HEK293 (cell line): Measurements from ENCODE around the gene TMEM134.
A peak's percentile ranks its signal among the peaks of the same experiment; 100 is the strongest.

Experiments
- CTCF ChIA-PET: fragments of 350-600 bp; formaldehyde crosslinking; extraction: SDS; loops from one replicate; lab custom pipeline; 2021; ENCODE audit warnings: antibody characterized with exemption; lab: Yijun Ruan, JAX
- POLR2A ChIA-PET: fragments of 300-600 bp; formaldehyde crosslinking; extraction: SDS; loops from one replicate; lab custom pipeline; 2020; ENCODE audit warnings: antibody characterized with exemption, inconsistent platforms; lab: Yijun Ruan, JAX
- H3K27ac ChIP-seq: fragments of 200-500 bp; sonication (Bioruptor generic); 2 replicates; pipeline ENCODE4 v1.5.1; 2014; ENCODE audit warnings: low read depth, low read length, control low read depth, inconsistent platforms; ENCODE audit errors: extremely low read depth
- H3K36me3 ChIP-seq, 2 experiments: fragments of 200-500 bp in 1 of 2; sonication (Bioruptor generic) in 1 of 2; 1 replicate in 1 of 2; 2 replicates in 1 of 2; pipeline ENCODE4 v1.5.1; 2014 to 2017; ENCODE audit warnings: inconsistent platforms in 2 of 2, low read length in 2 of 2; ENCODE audit not compliant: control insufficient read depth in 2 of 2, insufficient read depth in 1 of 2
- H3K4me1 ChIP-seq: fragments of 200-500 bp; sonication (Bioruptor generic); 2 replicates; pipeline ENCODE4 v1.5.1; 2014; ENCODE audit warnings: mild to moderate bottlenecking, low read length, inconsistent platforms; ENCODE audit not compliant: control insufficient read depth, insufficient read depth
- H3K4me3 ChIP-seq: 2 replicates; pipeline ENCODE4 v1.5.1; 2011; ENCODE audit warnings: low read depth, mild to moderate bottlenecking, control low read depth, low read length, moderate library complexity
- H3K9me3 ChIP-seq: fragments of 200-500 bp; sonication (Bioruptor generic); 2 replicates; pipeline ENCODE4 v1.5.1; 2014; ENCODE audit warnings: low read depth, low read length, inconsistent platforms; ENCODE audit not compliant: control insufficient read depth, insufficient read depth
- GFI1B ChIP-seq: fragments of 450-650 bp; formaldehyde crosslinking; IDR thresholded peaks from 2 replicates; pipeline ENCODE4 v1.5.1; 2016; ENCODE audit warnings: missing biosample characterization, missing genetic modification characterization
- GLI4 ChIP-seq: fragments of 450-650 bp; formaldehyde crosslinking; IDR thresholded peaks from 2 replicates; pipeline ENCODE4 v1.5.1; 2016; ENCODE audit warnings: missing biosample characterization, missing genetic modification characterization
- KLF1 ChIP-seq: fragments of 450-650 bp; formaldehyde crosslinking; IDR thresholded peaks from 2 replicates; pipeline ENCODE4 v1.5.1; 2016; ENCODE audit warnings: missing biosample characterization, missing genetic modification characterization
- KLF10 ChIP-seq: fragments of 450-650 bp; IDR thresholded peaks from 2 replicates; pipeline ENCODE4 v1.5.1; 2018; ENCODE audit warnings: missing biosample characterization, mild to moderate bottlenecking, missing genetic modification characterization
- MYNN ChIP-seq: fragments of 450-650 bp; formaldehyde crosslinking; IDR thresholded peaks from 2 replicates; pipeline ENCODE4 v1.5.1; 2016; ENCODE audit warnings: missing biosample characterization, missing genetic modification characterization, borderline replicate concordance
- MZF1 ChIP-seq: fragments of 450-650 bp; formaldehyde crosslinking; IDR thresholded peaks from 2 replicates; pipeline ENCODE4 v1.5.1; 2017; ENCODE audit warnings: missing biosample characterization, missing genetic modification characterization, borderline replicate concordance
- PATZ1 ChIP-seq: fragments of 450-650 bp; formaldehyde crosslinking; IDR thresholded peaks from 2 replicates; pipeline ENCODE4 v1.5.1; 2016; ENCODE audit warnings: missing biosample characterization, missing genetic modification characterization
- SCRT2 ChIP-seq: fragments of 450-650 bp; formaldehyde crosslinking; IDR thresholded peaks from 2 replicates; pipeline ENCODE4 v1.5.1; 2016; ENCODE audit warnings: missing biosample characterization, missing genetic modification characterization
- SP2 ChIP-seq: fragments of 450-650 bp; formaldehyde crosslinking; IDR thresholded peaks from 2 replicates; pipeline ENCODE4 v1.5.1; 2016; ENCODE audit warnings: missing biosample characterization, missing genetic modification characterization
- SP3 ChIP-seq: fragments of 450-650 bp; formaldehyde crosslinking; IDR thresholded peaks from 2 replicates; pipeline ENCODE4 v1.5.1; 2016; ENCODE audit warnings: missing biosample characterization, missing genetic modification characterization
- ZBTB6 ChIP-seq: fragments of 450-650 bp; formaldehyde crosslinking; IDR thresholded peaks from 2 replicates; pipeline ENCODE4 v1.5.1; 2017; ENCODE audit warnings: missing biosample characterization, missing genetic modification characterization
- ZBTB8A ChIP-seq: fragments of 450-650 bp; formaldehyde crosslinking; IDR thresholded peaks from 2 replicates; pipeline ENCODE4 v1.5.1; 2016; ENCODE audit warnings: missing biosample characterization, missing genetic modification characterization
- ZNF202 ChIP-seq: fragments of 450-650 bp; formaldehyde crosslinking; IDR thresholded peaks from 2 replicates; pipeline ENCODE4 v1.5.1; 2016; ENCODE audit warnings: missing biosample characterization, missing genetic modification characterization, borderline replicate concordance
- ZNF302 ChIP-seq: fragments of 450-650 bp; formaldehyde crosslinking; IDR thresholded peaks from 2 replicates; pipeline ENCODE4 v1.5.1; 2016; ENCODE audit warnings: missing biosample characterization, missing genetic modification characterization, low read depth
- ZNF335 ChIP-seq: fragments of 450-650 bp; formaldehyde crosslinking; conservative IDR thresholded peaks from 2 replicates; pipeline ENCODE4 v1.5.1; 2016; ENCODE audit warnings: missing biosample characterization, missing genetic modification characterization
- ZNF362 ChIP-seq: fragments of 450-650 bp; formaldehyde crosslinking; IDR thresholded peaks from 2 replicates; pipeline ENCODE4 v1.5.1; 2016; ENCODE audit warnings: missing biosample characterization, missing genetic modification characterization
- ZNF391 ChIP-seq: fragments of 450-650 bp; formaldehyde crosslinking; IDR thresholded peaks from 2 replicates; pipeline ENCODE4 v1.5.1; 2016; ENCODE audit warnings: low read depth, missing biosample characterization, missing genetic modification characterization, borderline replicate concordance
- ZNF398 ChIP-seq: fragments of 450-650 bp; formaldehyde crosslinking; IDR thresholded peaks from 2 replicates; pipeline ENCODE4 v1.5.1; 2017; ENCODE audit warnings: missing biosample characterization, missing genetic modification characterization
- ZNF404 ChIP-seq: fragments of 450-650 bp; formaldehyde crosslinking; IDR thresholded peaks from 2 replicates; pipeline ENCODE4 v1.5.1; 2017; ENCODE audit warnings: missing biosample characterization, missing genetic modification characterization
- ZNF501 ChIP-seq: fragments of 450-650 bp; formaldehyde crosslinking; IDR thresholded peaks from 2 replicates; pipeline ENCODE4 v1.5.1; 2016; ENCODE audit warnings: missing biosample characterization, missing genetic modification characterization
- ZNF629 ChIP-seq: fragments of 450-650 bp; formaldehyde crosslinking; IDR thresholded peaks from 2 replicates; pipeline ENCODE4 v1.5.1; 2017; ENCODE audit warnings: missing biosample characterization, missing genetic modification characterization
- ZNF645 ChIP-seq: fragments of 450-650 bp; formaldehyde crosslinking; IDR thresholded peaks from 2 replicates; pipeline ENCODE4; 2016; ENCODE audit warnings: missing biosample characterization, missing genetic modification characterization
- ZNF701 ChIP-seq: fragments of 450-650 bp; formaldehyde crosslinking; IDR thresholded peaks from 2 replicates; pipeline ENCODE4 v1.5.1; 2016; ENCODE audit warnings: missing biosample characterization, missing genetic modification characterization
- ZNF830 ChIP-seq: fragments of 450-650 bp; IDR thresholded peaks from 2 replicates; pipeline ENCODE4 v1.5.0; 2018; ENCODE audit warnings: missing biosample characterization, missing genetic modification characterization, low read depth, mild to moderate bottlenecking, moderate library complexity
- ZSCAN4 ChIP-seq: fragments of 450-650 bp; formaldehyde crosslinking; IDR thresholded peaks from 2 replicates; pipeline ENCODE4 v1.5.1; 2017; ENCODE audit warnings: missing biosample characterization, missing genetic modification characterization

The TMEM134 gene

GRCh38 chr11:67421430-67422031 is 47.5 kb downstream of the TMEM134 start:
- CTCF ChIA-PET: interaction anchor here (0.6 to 1.6 kb wide), 3 partner anchors 208 to 1710 kb away, joined by 3 to 5 read pairs (median 3); partner anchors contain the start of gene NUDT8

GRCh38 chr11:67420646-67421429 is 48.2 kb downstream of the TMEM134 start:
- H3K36me3 ChIP-seq: no peaks in the 10 kb centered on the region
- H3K27ac ChIP-seq: peak overlapping the region; percentile 21; the same call in 1 of the 2 replicates
- ChIA-PET CTCF (interaction anchor here (0.5 to 1.6 kb wide), 5 partner anchors 58 to 1711 kb away, joined by 3 to 5 read pairs (median 4); partner anchors contain the start of gene NUDT8), POLR2A (interaction anchor here (0.5 to 4.4 kb wide), 9 partner anchors 10 to 67 kb away, joined by 3 to 25 read pairs (median 4); partner anchors contain the start of genes PPP1CA and TMEM134)
- no peaks in the 10 kb centered on the region for H3K9me3 ChIP-seq
- H3K4me3 ChIP-seq: peak overlapping the region; percentile 27
- H3K4me1 ChIP-seq: no peaks in the 10 kb centered on the region; the same call in 1 of the 2 replicates
- 0 out of 2 replicates have a peak, but pooled peaks have one; percentile 13 for TF ChIP-seq KLF10 (tag by site-specific recombination)
- no peak for TF ChIP-seq ZBTB6
- TF ChIP-seq GFI1B (tag by site-specific recombination): no peak
- TF ChIP-seq ZNF302 (tag by site-specific recombination): no peak
- no peak for TF ChIP-seq ZNF501 (tag by site-specific recombination)
- no peak for TF ChIP-seq ZNF202 (tag by site-specific recombination)
- TF ChIP-seq ZNF398 (tag by site-specific recombination): no peak
- no peak for TF ChIP-seq ZNF701
- no peak for TF ChIP-seq ZNF391 (tag by site-specific recombination)
- no peak for TF ChIP-seq ZNF629 (tag by site-specific recombination)
- no peak for TF ChIP-seq ZNF645 (tag by site-specific recombination)
- TF ChIP-seq PATZ1 (tag by site-specific recombination): 0 out of 2 replicates have a peak, but pooled peaks have one; percentile 22

More at GRCh38 chr11:67421430-67422031, 47.5 kb downstream of the TMEM134 start:
- POLR2A ChIA-PET: interaction anchor here (0.6 to 4.4 kb wide), 3 partner anchors 14 to 20 kb away, joined by 3 to 25 read pairs (median 5); partner anchors contain the start of gene PPP1CA
- H3K9me3 ChIP-seq: no peaks in the 10 kb centered on the region
- H3K4me3 ChIP-seq: no peak overlapping the region
- H3K4me1 ChIP-seq: no peaks in the 10 kb centered on the region; the same call in 1 of the 2 replicates
- TF ChIP-seq GLI4 (tag by site-specific recombination): 0 out of 2 replicates have a peak, but pooled peaks have one; percentile 51
- peak; percentile 28; the same call in 1 of the 2 replicates for TF ChIP-seq ZNF335 (tag by site-specific recombination)
- peak; percentile 42; the same call in 1 of the 2 replicates for TF ChIP-seq SP2
- no peak for TF ChIP-seq MYNN (tag by site-specific recombination)
- TF ChIP-seq ZSCAN4 (tag by site-specific recombination): no peak
- TF ChIP-seq ZNF404: no peak
- peak; percentile 72; the same call in 1 of the 2 replicates for TF ChIP-seq KLF1 (tag by site-specific recombination)
- no peak for TF ChIP-seq ZNF830 (tag by site-specific recombination)
- TF ChIP-seq SCRT2 (tag by site-specific recombination): no peak
- no peak for TF ChIP-seq MZF1 (tag by site-specific recombination)
- TF ChIP-seq ZBTB8A (tag by site-specific recombination): no peak
- peak; percentile 33; the same call in 1 of the 2 replicates for TF ChIP-seq SP3 (tag by site-specific recombination)
- no peak for TF ChIP-seq ZNF362
- no peak overlapping the region for H3K27ac ChIP-seq
- no peaks in the 10 kb centered on the region for H3K36me3 ChIP-seq
